Measurements from ENCODE around the gene MARCHF3.

MARCHF3 gene

GRCh38 chr5:126995039-126995438 lies 35.3 kb downstream of the MARCHF3 start:
- DNase-seq (ENCODE audit: insufficient read length) (no peak), FAIRE-seq (no peak)
- TF ChIP-seq TAF1 (IDR thresholded peaks at IDR 0.05; ENCODE audit: borderline replicate concordance, low read depth, low read length), result no peak
- no peak for TF ChIP-seq POLR2A (IDR thresholded peaks at IDR 0.05; ENCODE audit: low read depth, low read length)
- no peak for TF ChIP-seq POLR2AphosphoS5 (IDR thresholded peaks at IDR 0.05; ENCODE audit: low read depth, low read length)

- TF ChIP-seq POLR2A (IDR thresholded peaks at IDR 0.05; ENCODE audit: low read depth, low read length) (no peak), TAF1 (IDR thresholded peaks at IDR 0.05; ENCODE audit: borderline replicate concordance, low read depth, low read length) (no peak), POLR2AphosphoS5 (IDR thresholded peaks at IDR 0.05; ENCODE audit: low read depth, low read length) (no peak)
- no peak for DNase-seq (ENCODE audit: insufficient read length)
- no peak for FAIRE-seq
These were observed 35.9 kb downstream of the MARCHF3 start for GRCh38 chr5:126994485-126994884.

- no peak for DNase-seq (ENCODE audit: insufficient read length)
- FAIRE-seq, result peak; percentile 88
- TF ChIP-seq POLR2AphosphoS5 (IDR thresholded peaks at IDR 0.05; ENCODE audit: low read depth, low read length) (no peak), POLR2A (IDR thresholded peaks at IDR 0.05; ENCODE audit: low read depth, low read length) (no peak), TAF1 (IDR thresholded peaks at IDR 0.05; ENCODE audit: borderline replicate concordance, low read depth, low read length) (no peak)
These were observed 42.3 kb downstream of the MARCHF3 start for GRCh38 chr5:126988021-126988569.

DNA sequence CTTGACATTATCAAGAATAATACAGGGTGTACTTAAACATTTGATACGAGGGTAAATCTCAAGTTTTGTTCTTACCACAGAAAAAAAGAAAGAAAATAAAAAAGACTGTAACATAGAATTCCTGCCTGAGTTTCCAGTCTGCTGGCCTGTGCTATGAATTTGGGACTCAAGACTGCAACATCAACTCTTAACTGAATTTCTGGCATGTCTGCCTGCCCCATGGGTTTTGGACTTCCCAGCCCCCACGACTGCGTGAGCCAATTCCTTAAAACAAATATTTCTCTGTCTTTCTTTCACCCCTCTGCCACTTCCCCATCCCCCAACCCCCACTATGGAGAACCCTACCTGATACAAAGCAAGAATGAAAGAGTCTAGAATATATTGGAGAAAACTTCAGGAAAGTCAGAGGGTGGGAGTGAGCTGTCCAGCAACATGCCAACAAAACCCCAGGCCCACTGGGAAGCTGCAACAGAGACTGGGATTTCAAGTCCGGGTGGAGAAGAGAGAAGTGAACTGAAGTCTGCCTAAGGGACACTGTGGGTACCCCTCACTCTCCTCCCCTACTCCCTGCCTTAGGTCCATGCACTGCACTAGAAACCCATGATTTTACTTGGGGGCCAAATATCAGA lies 43.0 kb downstream of the MARCHF3 start:
- FAIRE-seq (no peak), DNase-seq (ENCODE audit: insufficient read length) (no peak)
- TF ChIP-seq POLR2A (IDR thresholded peaks at IDR 0.05; ENCODE audit: low read depth, low read length), result no peak
- no peak for TF ChIP-seq TAF1 (IDR thresholded peaks at IDR 0.05; ENCODE audit: borderline replicate concordance, low read depth, low read length)
- no peak for TF ChIP-seq POLR2AphosphoS5 (IDR thresholded peaks at IDR 0.05; ENCODE audit: low read depth, low read length)

- TF ChIP-seq TAF1 (IDR thresholded peaks at IDR 0.05; ENCODE audit: borderline replicate concordance, low read depth, low read length) (no peak), POLR2A (IDR thresholded peaks at IDR 0.05; ENCODE audit: low read depth, low read length) (no peak), POLR2AphosphoS5 (IDR thresholded peaks at IDR 0.05; ENCODE audit: low read depth, low read length) (no peak)
- DNase-seq (ENCODE audit: insufficient read length) (no peak), FAIRE-seq (no peak)
These were observed 45.7 kb downstream of the MARCHF3 start for GRCh38 chr5:126984632-126985031.

- FAIRE-seq (no peak), DNase-seq (ENCODE audit: insufficient read length) (no peak)
- TF ChIP-seq TAF1 (IDR thresholded peaks at IDR 0.05; ENCODE audit: borderline replicate concordance, low read depth, low read length) (no peak), POLR2A (IDR thresholded peaks at IDR 0.05; ENCODE audit: low read depth, low read length) (no peak), POLR2AphosphoS5 (IDR thresholded peaks at IDR 0.05; ENCODE audit: low read depth, low read length) (no peak)
These were observed 46.5 kb downstream of the MARCHF3 start for GRCh38 chr5:126983874-126984266.

DNA sequence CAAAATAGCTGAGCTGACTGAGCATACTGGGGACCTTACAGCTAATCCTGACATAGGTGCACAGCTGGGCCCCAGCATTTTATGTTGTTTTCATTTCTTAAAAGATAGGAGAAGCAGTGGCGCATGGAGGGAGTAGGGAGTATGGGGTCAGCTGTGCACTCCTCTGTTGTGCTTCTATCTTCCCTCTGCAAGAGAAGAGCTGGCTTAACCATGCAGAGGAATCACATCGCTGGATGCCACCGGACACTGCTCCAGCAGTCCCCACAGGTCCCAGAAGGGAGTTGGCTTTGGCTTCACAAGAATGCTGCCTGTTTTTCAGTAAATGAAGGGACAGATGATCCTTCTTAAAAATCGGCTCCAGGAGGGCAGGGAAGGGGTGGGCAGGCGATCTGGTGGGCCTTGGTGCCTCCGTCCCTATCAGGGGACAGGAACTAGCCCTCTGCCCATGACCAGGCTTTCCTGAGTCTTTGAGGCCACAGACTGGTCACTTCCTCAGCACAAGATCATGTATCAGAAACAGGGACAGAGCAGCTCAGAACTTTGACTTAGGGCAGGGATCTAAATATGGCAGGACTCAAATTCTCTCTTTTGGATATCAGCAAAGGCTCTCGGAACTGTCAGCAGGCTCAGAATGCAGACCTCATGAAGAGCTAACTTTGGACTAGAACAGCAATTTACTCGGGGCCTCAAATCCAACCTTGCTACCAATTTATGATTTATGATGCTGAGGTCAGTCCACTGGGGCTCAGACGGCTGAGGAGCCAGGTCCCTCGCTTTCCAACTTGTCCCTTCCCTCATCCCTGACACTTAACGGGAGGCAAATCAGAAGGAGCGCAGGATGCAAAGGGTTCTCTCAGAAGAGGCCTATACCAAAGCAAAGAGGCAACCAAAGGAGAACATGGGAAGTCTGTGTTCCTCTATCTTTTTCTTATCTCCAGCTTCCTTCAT lies 47.2 kb downstream of the MARCHF3 start:
- no peak for TF ChIP-seq TAF1 (IDR thresholded peaks at IDR 0.05; ENCODE audit: borderline replicate concordance, low read depth, low read length)
- TF ChIP-seq POLR2AphosphoS5 (IDR thresholded peaks at IDR 0.05; ENCODE audit: low read depth, low read length), result no peak
- TF ChIP-seq POLR2A (IDR thresholded peaks at IDR 0.05; ENCODE audit: low read depth, low read length), result no peak
- no peak for FAIRE-seq
- DNase-seq (ENCODE audit: insufficient read length), result no peak

- FAIRE-seq, result no peak
- TF ChIP-seq POLR2AphosphoS5 (IDR thresholded peaks at IDR 0.05; ENCODE audit: low read depth, low read length) (no peak), TAF1 (IDR thresholded peaks at IDR 0.05; ENCODE audit: borderline replicate concordance, low read depth, low read length) (no peak), POLR2A (IDR thresholded peaks at IDR 0.05; ENCODE audit: low read depth, low read length) (no peak)
- no peak for DNase-seq (ENCODE audit: insufficient read length)
These were observed 48.2 kb downstream of the MARCHF3 start for GRCh38 chr5:126982202-126982601.

DNA sequence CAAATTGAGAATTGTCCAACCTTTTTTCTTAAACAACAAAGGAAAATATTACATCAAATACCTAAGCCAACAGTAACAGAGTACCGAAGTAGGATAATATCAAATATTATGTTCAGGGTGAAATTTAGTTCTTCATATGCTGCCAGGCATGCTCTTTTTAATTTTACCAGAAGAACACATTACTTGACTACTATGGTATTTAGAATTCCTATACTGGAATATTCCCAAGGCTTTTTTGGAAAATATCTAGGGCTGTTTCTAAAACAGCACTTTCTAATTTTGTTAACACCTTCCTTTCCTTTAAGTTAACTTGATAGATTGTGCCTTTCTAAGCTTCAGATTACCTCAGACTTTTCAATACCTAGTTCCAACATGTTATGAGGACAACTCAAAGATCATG lies 48.7 kb downstream of the MARCHF3 start:
- DNase-seq (ENCODE audit: insufficient read length) (no peak), FAIRE-seq (no peak)
- TF ChIP-seq POLR2A (IDR thresholded peaks at IDR 0.05; ENCODE audit: low read depth, low read length) (no peak), TAF1 (IDR thresholded peaks at IDR 0.05; ENCODE audit: borderline replicate concordance, low read depth, low read length) (no peak), POLR2AphosphoS5 (IDR thresholded peaks at IDR 0.05; ENCODE audit: low read depth, low read length) (no peak)

- DNase-seq (ENCODE audit: insufficient read length), result no peak
- TF ChIP-seq TAF1 (IDR thresholded peaks at IDR 0.05; ENCODE audit: borderline replicate concordance, low read depth, low read length), result no peak
- no peak for TF ChIP-seq POLR2AphosphoS5 (IDR thresholded peaks at IDR 0.05; ENCODE audit: low read depth, low read length)
- no peak for TF ChIP-seq POLR2A (IDR thresholded peaks at IDR 0.05; ENCODE audit: low read depth, low read length)
- FAIRE-seq, result no peak
These were observed 49.1 kb downstream of the MARCHF3 start for GRCh38 chr5:126981222-126981621.

DNA sequence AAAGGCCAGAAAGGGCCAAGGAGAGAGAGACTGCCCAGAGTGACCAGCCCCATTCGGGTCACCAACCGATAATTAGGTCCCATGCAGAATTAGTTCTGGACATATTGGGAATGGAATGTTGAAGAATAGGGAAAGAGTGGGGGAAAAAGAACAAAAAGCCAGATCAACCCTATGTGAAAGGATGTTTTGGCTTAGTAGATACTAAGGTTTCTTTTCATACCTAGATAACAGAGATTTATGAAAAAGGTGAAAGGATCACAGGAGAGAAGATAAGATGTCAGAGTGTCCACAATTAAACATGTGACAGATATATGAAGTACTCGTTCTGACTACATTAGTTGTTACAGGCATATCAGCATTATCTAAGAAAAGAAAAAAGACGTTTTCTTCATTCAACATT lies 52.1 kb downstream of the MARCHF3 start:
- FAIRE-seq (no peak), DNase-seq (ENCODE audit: insufficient read length) (no peak)
- TF ChIP-seq POLR2A (IDR thresholded peaks at IDR 0.05; ENCODE audit: low read depth, low read length) (no peak), POLR2AphosphoS5 (IDR thresholded peaks at IDR 0.05; ENCODE audit: low read depth, low read length) (no peak), TAF1 (IDR thresholded peaks at IDR 0.05; ENCODE audit: borderline replicate concordance, low read depth, low read length) (no peak)

All from GM12892 (cell line).